ENCODE measurements around the gene SNX18. TPM values are rescaled to one million over a fixed set of nuclear protein-coding genes. Genes with fewer than 3 reads are reported as not detected.

Gene SNX18
- total RNA-seq, 1 donor from 2014 or later: 63.4 TPM

DNA sequence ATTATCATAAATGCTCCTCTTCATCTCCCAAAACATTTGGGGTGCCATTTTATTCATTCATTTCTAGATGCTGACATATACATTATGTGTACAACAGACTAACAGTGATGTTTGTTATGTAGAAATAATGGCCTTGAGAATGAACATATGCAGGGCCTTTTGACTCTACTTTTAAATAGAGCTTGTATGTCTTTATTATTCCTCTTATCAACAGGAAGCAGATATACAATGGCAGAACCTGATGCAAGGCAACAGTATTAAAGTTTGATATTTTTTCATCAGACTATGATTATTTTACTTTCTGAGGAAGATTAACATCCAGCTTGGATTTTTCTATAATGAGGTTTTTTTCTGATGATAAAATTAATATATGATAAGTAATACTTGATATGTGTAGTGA is 44.1 kb downstream of the SNX18 start:
- ChIA-PET POLR2A (no interaction called here), CTCF (interaction anchor here (1.8 kb wide), 1 partner anchor 283 kb away, joined by 4 read pairs; no protein-coding TSS in a partner anchor)
- H3K9me3 Mint-ChIP-seq: peaks cover 3% of the 10 kb centered on the region
- H3K36me3 Mint-ChIP-seq (ENCODE audit: low read depth): no peaks in the 10 kb centered on the region
- DNase-seq (no peak), ATAC-seq (ENCODE audit: low read depth) (no peak)
- no peaks in the 10 kb centered on the region for H3K27me3 Mint-ChIP-seq
- intact Hi-C loops (cut with micrococcal nuclease): no loop called here
- no peak for TF ChIP-seq CTCF (IDR thresholded peaks at IDR 0.05)
- peaks cover 14% of the 10 kb centered on the region for H3K4me1 Mint-ChIP-seq
- H3K4me3 Mint-ChIP-seq: no peak overlapping the region
- H3K27ac Mint-ChIP-seq: no peak overlapping the region

GRCh38 chr5:54563083-54563761 is 45.7 kb downstream of the SNX18 start:
- H3K27me3 Mint-ChIP-seq: no peaks in the 10 kb centered on the region
- CTCF ChIA-PET: no interaction called here
- peaks cover 3% of the 10 kb centered on the region for H3K9me3 Mint-ChIP-seq
- intact Hi-C loops (cut with micrococcal nuclease): no loop called here
- TF ChIP-seq CTCF (IDR thresholded peaks at IDR 0.05): no peak
- no peaks in the 10 kb centered on the region for H3K36me3 Mint-ChIP-seq (ENCODE audit: low read depth)
- no peak overlapping the region for H3K4me3 Mint-ChIP-seq
- no peak for DNase-seq
- POLR2A ChIA-PET: interaction anchor here (0.5 kb wide), 1 partner anchor 1454 kb away, joined by 3 read pairs; no protein-coding TSS in a partner anchor
- no peak overlapping the region for H3K27ac Mint-ChIP-seq
- H3K4me1 Mint-ChIP-seq: peaks cover 14% of the 10 kb centered on the region
- no peak for ATAC-seq (ENCODE audit: low read depth)

DNA sequence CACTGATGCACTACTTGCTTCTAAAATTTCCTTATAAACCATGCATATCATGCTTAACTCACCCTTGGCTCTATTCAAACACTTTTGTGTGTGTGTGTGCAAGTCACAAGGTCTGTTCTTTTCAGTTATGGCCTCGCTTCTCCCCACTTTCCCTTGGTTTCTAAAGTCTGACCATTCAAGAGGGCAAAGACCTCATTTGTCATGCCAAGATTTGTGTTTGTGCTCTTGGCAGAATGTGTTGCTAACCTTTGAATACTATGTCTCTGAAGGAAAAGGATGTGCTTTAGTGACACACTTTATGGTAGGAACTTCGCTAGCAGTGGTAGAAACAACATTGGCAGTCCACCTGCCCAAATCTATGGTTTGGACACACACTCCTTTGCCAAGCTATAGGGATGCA is 50.4 kb downstream of the SNX18 start:
- ChIA-PET CTCF (no interaction called here), POLR2A (interaction anchor here (0.7 kb wide), 1 partner anchor 25 kb away, joined by 6 read pairs; no protein-coding TSS in a partner anchor)
- no peak for TF ChIP-seq CTCF (IDR thresholded peaks at IDR 0.05)
- no peaks in the 10 kb centered on the region for H3K36me3 Mint-ChIP-seq (ENCODE audit: low read depth)
- DNase-seq (no peak), ATAC-seq (ENCODE audit: low read depth) (no peak)
- H3K27ac Mint-ChIP-seq: no peak overlapping the region
- no peaks in the 10 kb centered on the region for H3K9me3 Mint-ChIP-seq
- H3K4me3 Mint-ChIP-seq: no peak overlapping the region
- intact Hi-C loops (cut with micrococcal nuclease): no loop called here
- no peaks in the 10 kb centered on the region for H3K27me3 Mint-ChIP-seq
- no peaks in the 10 kb centered on the region for H3K4me1 Mint-ChIP-seq

- ChIA-PET POLR2A (no interaction called here), CTCF (no interaction called here)
- Mint-ChIP-seq H3K27ac (no peak overlapping the region), H3K36me3 (ENCODE audit: low read depth) (no peaks in the 10 kb centered on the region), H3K27me3 (no peaks in the 10 kb centered on the region), H3K4me3 (no peak overlapping the region), H3K9me3 (no peaks in the 10 kb centered on the region), H3K4me1 (no peaks in the 10 kb centered on the region)
- TF ChIP-seq CTCF (IDR thresholded peaks at IDR 0.05): no peak
- intact Hi-C loops (cut with micrococcal nuclease): loop anchor here (10.0 kb wide), 1 partner anchor 54 kb away; no protein-coding TSS in a partner anchor
- no peak for ATAC-seq (ENCODE audit: low read depth)
- DNase-seq: no peak
These were observed 53.4 kb downstream of the SNX18 start for GRCh38 chr5:54570916-54571315.

GRCh38 chr5:54571462-54571861 is 53.9 kb downstream of the SNX18 start:
- Mint-ChIP-seq H3K9me3 (no peaks in the 10 kb centered on the region), H3K4me3 (no peak overlapping the region), H3K4me1 (no peaks in the 10 kb centered on the region), H3K36me3 (ENCODE audit: low read depth) (no peaks in the 10 kb centered on the region), H3K27me3 (no peaks in the 10 kb centered on the region), H3K27ac (no peak overlapping the region)
- ATAC-seq (ENCODE audit: low read depth) (no peak), DNase-seq (no peak)
- TF ChIP-seq CTCF (IDR thresholded peaks at IDR 0.05): no peak
- ChIA-PET CTCF (no interaction called here), POLR2A (no interaction called here)
- intact Hi-C loops (cut with micrococcal nuclease): loop anchor here (10.0 kb wide), 1 partner anchor 53 kb away; no protein-coding TSS in a partner anchor
